OCI-LY7 (cell line): ENCODE data around the gene MS4A6A. TPM values are rescaled to one million over a fixed set of nuclear protein-coding genes. Genes with fewer than 3 reads are reported as not detected.

ENCODE experiments used
- BruUV-seq: library from RNA; stranded (reverse); fragments of 400-500 nt; replicated peaks from 2 replicates; lab custom pipeline; 2021; lab: Mats Ljungman, UMichigan
- CTCF ChIA-PET: fragments of 300-600 bp; sonication (Branson Sonifier 250); formaldehyde crosslinking; loops from one replicate; lab custom pipeline; 2022; ENCODE audit warnings: antibody characterized with exemption; ENCODE audit not compliant: unreplicated experiment; lab: Charles Lee
- POLR2A ChIA-PET: fragments of 300-600 bp; sonication (Branson Sonifier 250); formaldehyde crosslinking; loops from one replicate; lab custom pipeline; 2022; ENCODE audit warnings: antibody characterized with exemption; lab: Charles Lee
- DNase-seq: peaks from one replicate; pipeline ENCODE4 v3.0.0-alpha.2; 2015; ENCODE audit warnings: low spot score
- H2AFZ ChIP-seq: fragments of 200-600 bp; sonication (generic), shearing (Covaris generic); 2 replicates; pipeline ENCODE4 v1.6.1; 2014; ENCODE audit warnings: mild to moderate bottlenecking, antibody characterized with exemption, low read length, moderate library complexity
- H3K27ac ChIP-seq: fragments of 200-600 bp; sonication (generic); 2 replicates; pipeline ENCODE4 v1.5.1; 2014; ENCODE audit warnings: mixed run types, low read depth, mild to moderate bottlenecking, moderate library complexity, low read length, inconsistent platforms; ENCODE audit not compliant: poor library complexity, severe bottlenecking
- H3K36me3 ChIP-seq: fragments of 200-600 bp; sonication (generic); 2 replicates; pipeline ENCODE4 v1.6.1; 2014; ENCODE audit warnings: mild to moderate bottlenecking, antibody characterized with exemption, low read length, moderate library complexity, mixed read lengths; ENCODE audit not compliant: insufficient read depth
- H3K4me1 ChIP-seq: fragments of 200-600 bp; sonication (generic); 2 replicates; pipeline ENCODE4 v1.5.1; 2014; ENCODE audit warnings: mild to moderate bottlenecking, low read length; ENCODE audit not compliant: insufficient read depth, poor library complexity, severe bottlenecking
- H3K4me2 ChIP-seq: fragments of 200-600 bp; sonication (generic); 2 replicates; pipeline ENCODE4 v1.6.1; 2014; ENCODE audit warnings: mild to moderate bottlenecking, low read length
- H3K4me3 ChIP-seq: fragments of 200-600 bp; sonication (generic); 2 replicates; pipeline ENCODE4 v1.5.1; 2014; ENCODE audit warnings: mild to moderate bottlenecking, low read depth, low read length; ENCODE audit not compliant: poor library complexity, severe bottlenecking
- H3K79me2 ChIP-seq: fragments of 200-600 bp; sonication (generic); 2 replicates; pipeline ENCODE4 v1.6.1; 2016; ENCODE audit warnings: low read depth, mild to moderate bottlenecking, low read length, moderate library complexity, mixed read lengths; ENCODE audit not compliant: insufficient read depth
- H3K9me2 ChIP-seq: fragments of 200-600 bp; sonication (generic); 2 replicates; pipeline ENCODE4 v1.6.1; 2016; ENCODE audit warnings: mild to moderate bottlenecking, low read length, mixed read lengths; ENCODE audit not compliant: insufficient read depth
- H3K9me3 ChIP-seq: fragments of 200-600 bp; sonication (generic); 2 replicates; pipeline ENCODE4 v1.6.1; 2014; ENCODE audit warnings: mild to moderate bottlenecking, mixed run types, low read length, mixed read lengths
- H4K20me1 ChIP-seq: fragments of 200-600 bp; sonication (generic); 2 replicates; pipeline ENCODE4 v1.6.1; 2014; ENCODE audit warnings: mild to moderate bottlenecking, antibody characterized with exemption, low read length, moderate library complexity, mixed read lengths; ENCODE audit not compliant: insufficient read depth
- EZH2phosphoT487 ChIP-seq: fragments of 200-600 bp; sonication (generic); IDR thresholded peaks from 2 replicates; pipeline ENCODE4 v1.6.1; 2018; ENCODE audit warnings: low read depth, borderline replicate concordance, mild to moderate bottlenecking, mixed run types, antibody characterized with exemption, low read length, moderate library complexity, mixed read lengths
- intact Hi-C: fragments of 100-400 bp; cut with micrococcal nuclease; formaldehyde crosslinking; loops from one replicate; pipeline ENCODE4 v1.10.0; 2022; ENCODE audit not compliant: unreplicated experiment
- total RNA-seq, 2 experiments: library from RNA; depleted of rRNA in 1 of 2; stranded (reverse); fragments of >200 nt in 1 of 2; shearing (Covaris generic) in 1 of 2; gene quantifications; 2 replicates each; pipeline ENCODE4 v1.2.3, GENCODE V29; 2014 to 2022
- TF ChIP-seq, protein P1 (sequence below): fragments of 200-600 bp; sonication (generic); conservative IDR thresholded peaks from 2 replicates; pipeline ENCODE4 v1.5.1; 2014; ENCODE audit warnings: mild to moderate bottlenecking, antibody characterized with exemption, low read length, moderate library complexity, mixed read lengths

MS4A6A gene
- total RNA-seq, 2 experiments from 2014 or later: not detected

DNA sequence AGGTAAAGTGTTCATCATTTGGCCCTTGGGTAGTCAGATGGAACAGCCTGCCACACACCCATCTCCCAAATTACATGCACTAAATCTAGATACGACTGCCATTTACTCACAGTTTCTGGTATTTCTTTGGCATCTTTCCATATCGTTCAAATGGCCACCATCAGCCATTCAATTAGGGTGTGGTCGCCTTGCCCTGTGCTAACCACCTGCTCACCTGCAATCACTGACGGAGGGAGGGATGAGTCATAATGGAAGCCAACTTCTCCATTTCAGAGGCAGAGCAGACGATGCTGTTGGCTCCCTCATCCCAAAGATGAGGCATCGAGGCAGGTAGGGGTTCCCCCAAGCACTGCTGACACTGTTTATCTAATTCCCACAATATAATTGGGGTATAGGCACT is 14.6 kb downstream of the MS4A6A start:
- intact Hi-C loops: no loop called here
- CTCF ChIA-PET: no interaction called here
- BruUV-seq: no TSS peak

DNA sequence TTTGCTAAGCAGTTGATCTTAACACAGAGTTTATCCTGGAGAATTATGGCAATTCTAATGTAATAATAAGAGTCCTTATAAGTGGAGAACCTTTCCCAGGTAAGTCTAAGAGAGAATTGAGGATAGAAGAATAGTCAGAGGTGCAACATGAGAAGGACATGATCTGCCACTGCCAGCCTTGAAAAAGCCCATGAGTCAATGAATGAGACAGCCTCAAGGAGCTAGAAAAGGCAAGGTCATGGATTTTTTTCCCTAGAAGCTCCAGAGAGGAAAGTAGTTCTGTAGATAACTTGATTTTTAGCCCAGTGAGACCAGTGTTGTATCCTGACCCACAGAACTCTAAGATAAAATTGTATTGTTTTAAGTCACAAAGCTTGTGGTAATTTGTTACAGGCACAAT is 16.9 kb downstream of the MS4A6A start:
- ChIA-PET POLR2A (no interaction called here), CTCF (no interaction called here)
- TF ChIP-seq, protein P1, sequence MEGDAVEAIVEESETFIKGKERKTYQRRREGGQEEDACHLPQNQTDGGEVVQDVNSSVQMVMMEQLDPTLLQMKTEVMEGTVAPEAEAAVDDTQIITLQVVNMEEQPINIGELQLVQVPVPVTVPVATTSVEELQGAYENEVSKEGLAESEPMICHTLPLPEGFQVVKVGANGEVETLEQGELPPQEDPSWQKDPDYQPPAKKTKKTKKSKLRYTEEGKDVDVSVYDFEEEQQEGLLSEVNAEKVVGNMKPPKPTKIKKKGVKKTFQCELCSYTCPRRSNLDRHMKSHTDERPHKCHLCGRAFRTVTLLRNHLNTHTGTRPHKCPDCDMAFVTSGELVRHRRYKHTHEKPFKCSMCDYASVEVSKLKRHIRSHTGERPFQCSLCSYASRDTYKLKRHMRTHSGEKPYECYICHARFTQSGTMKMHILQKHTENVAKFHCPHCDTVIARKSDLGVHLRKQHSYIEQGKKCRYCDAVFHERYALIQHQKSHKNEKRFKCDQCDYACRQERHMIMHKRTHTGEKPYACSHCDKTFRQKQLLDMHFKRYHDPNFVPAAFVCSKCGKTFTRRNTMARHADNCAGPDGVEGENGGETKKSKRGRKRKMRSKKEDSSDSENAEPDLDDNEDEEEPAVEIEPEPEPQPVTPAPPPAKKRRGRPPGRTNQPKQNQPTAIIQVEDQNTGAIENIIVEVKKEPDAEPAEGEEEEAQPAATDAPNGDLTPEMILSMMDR: no peak
- TF ChIP-seq EZH2phosphoT487: no peak
- no TSS peak for BruUV-seq
- no peak for DNase-seq
- Histone ChIP-seq H3K4me1 (no peaks in the 10 kb centered on the region), H3K9me2 (no peaks in the 10 kb centered on the region), H3K79me2 (no peaks in the 10 kb centered on the region), H3K9me3 (peaks cover 20% of the 10 kb centered on the region; the same call in 1 of the 2 replicates), H3K4me3 (no peak overlapping the region), H3K36me3 (no peaks in the 10 kb centered on the region), H4K20me1 (no peaks in the 10 kb centered on the region), H3K27ac (no peak overlapping the region), H2AFZ (no peak overlapping the region), H3K4me2 (no peak overlapping the region)
- intact Hi-C loops: no loop called here

More for the DNA sequence above, 14.6 kb downstream of the MS4A6A start:
- TF ChIP-seq EZH2phosphoT487: no peak
- TF ChIP-seq, protein P1: no peak
- no peak for DNase-seq
- no peaks in the 10 kb centered on the region for H4K20me1 ChIP-seq
- no peaks in the 10 kb centered on the region for H3K4me1 ChIP-seq
- no peak overlapping the region for H3K27ac ChIP-seq
- peaks cover 20% of the 10 kb centered on the region; the same call in 1 of the 2 replicates for H3K9me3 ChIP-seq
- no peak overlapping the region for H3K4me2 ChIP-seq
- H3K36me3 ChIP-seq: no peaks in the 10 kb centered on the region
- POLR2A ChIA-PET: no interaction called here
- no peak overlapping the region for H2AFZ ChIP-seq
- no peaks in the 10 kb centered on the region for H3K79me2 ChIP-seq
- no peak overlapping the region for H3K4me3 ChIP-seq
- H3K9me2 ChIP-seq: no peaks in the 10 kb centered on the region

DNA sequence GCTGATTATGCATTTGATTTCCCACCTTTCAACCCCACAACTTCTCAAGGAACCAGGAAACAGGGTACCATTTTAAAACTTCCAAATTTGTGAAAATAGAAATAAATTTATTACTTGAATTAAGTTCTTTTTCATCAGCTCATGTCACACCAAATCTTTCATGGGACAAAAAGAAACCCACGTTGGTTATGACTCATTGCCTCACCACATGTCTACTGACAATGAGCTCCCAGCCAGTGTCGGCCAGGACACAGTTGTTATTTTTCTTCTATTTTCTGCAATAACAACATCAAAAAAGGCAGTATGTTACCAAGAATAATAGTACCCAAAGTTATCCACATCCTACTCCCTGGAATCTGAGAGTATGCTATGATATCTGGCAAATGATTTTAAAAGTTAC is 17.3 kb downstream of the MS4A6A start:
- H4K20me1 ChIP-seq: no peaks in the 10 kb centered on the region
- POLR2A ChIA-PET: no interaction called here
- DNase-seq: no peak
- H3K9me2 ChIP-seq: no peaks in the 10 kb centered on the region
- H3K36me3 ChIP-seq: no peaks in the 10 kb centered on the region
- no TSS peak for BruUV-seq
- CTCF ChIA-PET: no interaction called here
- H2AFZ ChIP-seq: no peak overlapping the region
- intact Hi-C loops: no loop called here
- no peak overlapping the region for H3K27ac ChIP-seq
- no peaks in the 10 kb centered on the region for H3K79me2 ChIP-seq
- no peak for TF ChIP-seq EZH2phosphoT487
- TF ChIP-seq, protein P1: no peak
- no peak overlapping the region for H3K4me2 ChIP-seq
- no peaks in the 10 kb centered on the region for H3K4me1 ChIP-seq
- peaks cover 20% of the 10 kb centered on the region; the same call in 1 of the 2 replicates for H3K9me3 ChIP-seq
- no peak overlapping the region for H3K4me3 ChIP-seq
